Measurements from ENCODE around the gene ZBTB24. TPM values are rescaled to one million over a fixed set of nuclear protein-coding genes. Genes with fewer than 3 reads are reported as not detected.

Gene ZBTB24
- total RNA-seq, 4 donors from 2014 or later = 3.7 to 10.5 (median 6.1) TPM

- ATAC-seq = no peak
- no peak for DNase-seq
- peaks cover 12 to 24% of the 10 kb centered on the region in 2 donors for H3K4me1 ChIP-seq
- intact Hi-C loops (cut with DNase I; ENCODE audit: low total_unique reads) (loop anchor here (10.0 kb wide), 2 partner anchors 243 to 897 kb away; partner anchors contain the start of genes AK9 and FIG4), in situ Hi-C loops (cut with MboI; ENCODE audit: low sequenced_read_pairs in 4 of 4) (no loop called here)
- no peaks in the 10 kb centered on the region for H3K27me3 ChIP-seq
- H3K27ac ChIP-seq = no peak overlapping the region
- no peaks in the 10 kb centered on the region for H3K36me3 ChIP-seq
- H3K9me3 ChIP-seq = no peaks in the 10 kb centered on the region
- H3K4me3 ChIP-seq = no peak overlapping the region
- no peak for TF ChIP-seq CTCF (IDR thresholded peaks at IDR 0.05 in 4 of 5, conservative IDR thresholded peaks at IDR 0.05 in 1 of 5)
- TF ChIP-seq POLR2A (IDR thresholded peaks at IDR 0.05) = no peak
Observed at GRCh38 chr6:109452181-109452580, 30.8 kb downstream of the ZBTB24 start.

GRCh38 chr6:109451376-109451775, 31.6 kb downstream of the ZBTB24 start:
- no peaks in the 10 kb centered on the region for H3K27me3 ChIP-seq
- in situ Hi-C loops (cut with MboI; ENCODE audit: low sequenced_read_pairs in 4 of 4) (no loop called here), intact Hi-C loops (cut with DNase I; ENCODE audit: low total_unique reads) (loop anchor here (10.0 kb wide), 2 partner anchors 243 to 897 kb away; partner anchors contain the start of genes AK9 and FIG4)
- ATAC-seq = no peak
- TF ChIP-seq POLR2A (IDR thresholded peaks at IDR 0.05) (no peak), CTCF (IDR thresholded peaks at IDR 0.05 in 4 of 5, conservative IDR thresholded peaks at IDR 0.05 in 1 of 5) (no peak)
- no peak for DNase-seq
- H3K36me3 ChIP-seq = no peaks in the 10 kb centered on the region
- no peaks in the 10 kb centered on the region for H3K9me3 ChIP-seq
- no peak overlapping the region for H3K4me3 ChIP-seq
- peaks cover 4 to 16% of the 10 kb centered on the region in 2 donors for H3K4me1 ChIP-seq
- no peak overlapping the region for H3K27ac ChIP-seq

GRCh38 chr6:109450801-109451200, 32.2 kb downstream of the ZBTB24 start:
- Histone ChIP-seq H3K36me3 (peaks cover 0 to 5% of the 10 kb centered on the region in 2 donors), H3K27ac (no peak overlapping the region), H3K27me3 (no peaks in the 10 kb centered on the region), H3K4me3 (no peak overlapping the region), H3K9me3 (no peaks in the 10 kb centered on the region), H3K4me1 (peaks cover 0 to 10% of the 10 kb centered on the region in 2 donors)
- ATAC-seq (no peak), DNase-seq (no peak)
- in situ Hi-C loops (cut with MboI; ENCODE audit: low sequenced_read_pairs in 4 of 4) (no loop called here), intact Hi-C loops (cut with DNase I; ENCODE audit: low total_unique reads) (loop anchor here (10.0 kb wide), 2 partner anchors 244 to 896 kb away; partner anchors contain the start of genes AK9 and FIG4)
- TF ChIP-seq CTCF (IDR thresholded peaks at IDR 0.05 in 4 of 5, conservative IDR thresholded peaks at IDR 0.05 in 1 of 5) (no peak), POLR2A (IDR thresholded peaks at IDR 0.05) (no peak)

- intact Hi-C loops (cut with DNase I; ENCODE audit: low total_unique reads) (loop anchor here (10.0 kb wide), 2 partner anchors 245 to 895 kb away; partner anchors contain the start of genes AK9 and FIG4), in situ Hi-C loops (cut with MboI; ENCODE audit: low sequenced_read_pairs in 4 of 4) (no loop called here)
- Histone ChIP-seq H3K27me3 (no peaks in the 10 kb centered on the region), H3K9me3 (no peaks in the 10 kb centered on the region), H3K27ac (no peak overlapping the region), H3K4me3 (no peak overlapping the region), H3K4me1 (peaks cover 0 to 8% of the 10 kb centered on the region in 2 donors), H3K36me3 (peaks cover 0 to 12% of the 10 kb centered on the region in 2 donors)
- ATAC-seq (no peak), DNase-seq (no peak)
- TF ChIP-seq CTCF (IDR thresholded peaks at IDR 0.05 in 4 of 5, conservative IDR thresholded peaks at IDR 0.05 in 1 of 5) (no peak), POLR2A (IDR thresholded peaks at IDR 0.05) (no peak)
Observed at GRCh38 chr6:109449795-109450673, 33.0 kb downstream of the ZBTB24 start.
